ENCODE measurements around the gene BTK.
A peak's percentile ranks its signal among the peaks of the same experiment; 100 is the strongest.

The BTK gene

GRCh38 chrX:101357166-101357795 lies 28.7 kb downstream of the BTK start:
- Histone ChIP-seq H2BK120ac (ENCODE audit: insufficient read depth, low read length, poor library complexity) (no peak overlapping the region), H3K18ac (ENCODE audit: low read length) (no peak overlapping the region), H3K23ac (ENCODE audit: low read length) (no peak overlapping the region), H3K4me3 (ENCODE audit: low read depth, low read length) (no peak overlapping the region), H4K91ac (ENCODE audit: low read depth, low read length) (no peak overlapping the region), H3K4me2 (ENCODE audit: low read length) (no peak overlapping the region), H3K4ac (ENCODE audit: low read depth, low read length) (no peak overlapping the region), H2AFZ (ENCODE audit: insufficient read depth, low read length, poor library complexity) (no peak overlapping the region), H4K12ac (ENCODE audit: low read depth, low read length) (no peak overlapping the region), H3K9ac (ENCODE audit: low read length) (no peak overlapping the region), H3K79me2 (ENCODE audit: control insufficient read depth, insufficient read depth, low read length, poor library complexity) (no peaks in the 10 kb centered on the region), H3K4me1 (ENCODE audit: control insufficient read depth in 1 of 2, insufficient read depth in 2 of 2, low read length in 2 of 2) (peaks cover 5 to 6% of the 10 kb centered on the region in 2 experiments), H3K79me1 (ENCODE audit: low read length) (no peaks in the 10 kb centered on the region), H3K14ac (ENCODE audit: low read length) (no peak overlapping the region), H3K36me3 (ENCODE audit: control insufficient read depth in 1 of 2, insufficient read depth in 2 of 2, low read length in 2 of 2) (no peaks in the 10 kb centered on the region), H3K27me3 (ENCODE audit: insufficient read depth, low read length) (no peaks in the 10 kb centered on the region), H2BK5ac (ENCODE audit: low read depth, low read length, poor library complexity) (no peak overlapping the region), H2AK5ac (ENCODE audit: low read length) (no peak overlapping the region), H2BK12ac (ENCODE audit: low read length) (no peak overlapping the region), H3K27ac (ENCODE audit: low read depth, low read length) (no peak overlapping the region), H3K9me3 (ENCODE audit: insufficient read depth, low read depth, low read length) (no peaks in the 10 kb centered on the region), H4K8ac (ENCODE audit: low read depth, low read length) (no peak overlapping the region)
- DNase-seq, result peak in 1 of 2 donors; percentile 46
- no CpG with 5 or more reads among the region's 5 CpGs for WGBS (ENCODE audit: extremely low coverage, insufficient coverage, insufficient read length)

- Histone ChIP-seq H3K9me3 (ENCODE audit: insufficient read depth, low read depth, low read length) (no peaks in the 10 kb centered on the region), H3K4me1 (ENCODE audit: control insufficient read depth in 1 of 2, insufficient read depth in 2 of 2, low read length in 2 of 2) (no peaks in the 10 kb centered on the region), H2BK120ac (ENCODE audit: insufficient read depth, low read length, poor library complexity) (no peak overlapping the region), H3K23ac (ENCODE audit: low read length) (no peak overlapping the region), H2AFZ (ENCODE audit: insufficient read depth, low read length, poor library complexity) (no peak overlapping the region), H3K18ac (ENCODE audit: low read length) (no peak overlapping the region), H3K4ac (ENCODE audit: low read depth, low read length) (no peak overlapping the region), H4K12ac (ENCODE audit: low read depth, low read length) (no peak overlapping the region), H3K79me2 (ENCODE audit: control insufficient read depth, insufficient read depth, low read length, poor library complexity) (peaks cover 4% of the 10 kb centered on the region), H3K14ac (ENCODE audit: low read length) (no peak overlapping the region), H3K9ac (ENCODE audit: low read length) (peak overlapping the region; percentile 58), H4K91ac (ENCODE audit: low read depth, low read length) (no peak overlapping the region), H3K27ac (ENCODE audit: low read depth, low read length) (no peak overlapping the region), H3K4me3 (ENCODE audit: low read depth, low read length) (no peak overlapping the region), H2BK5ac (ENCODE audit: low read depth, low read length, poor library complexity) (no peak overlapping the region), H2BK12ac (ENCODE audit: low read length) (no peak overlapping the region), H3K4me2 (ENCODE audit: low read length) (peak overlapping the region; percentile 76), H3K79me1 (ENCODE audit: low read length) (peaks cover 5% of the 10 kb centered on the region), H3K36me3 (ENCODE audit: control insufficient read depth in 1 of 2, insufficient read depth in 2 of 2, low read length in 2 of 2) (peaks cover 0 to 1% of the 10 kb centered on the region in 2 experiments), H4K8ac (ENCODE audit: low read depth, low read length) (no peak overlapping the region), H2AK5ac (ENCODE audit: low read length) (no peak overlapping the region), H3K27me3 (ENCODE audit: insufficient read depth, low read length) (no peaks in the 10 kb centered on the region)
- DNase-seq, result no peak
- WGBS (ENCODE audit: extremely low coverage, insufficient coverage, insufficient read length), result no CpG with 5 or more reads among the region's 4 CpGs
These were observed 36.8 kb downstream of the BTK start for GRCh38 chrX:101349193-101349562.

GRCh38 chrX:101348452-101349192 lies 37.4 kb downstream of the BTK start, which contains the start of gene TIMM8A:
Gene TIMM8A (minus strand): TSS chrX:101348742. CDS start chrX:101348664, 78 bp downstream.
- H2BK12ac ChIP-seq (ENCODE audit: low read length), result no peak within 1 kb of the TSS
- H3K27me3 ChIP-seq (ENCODE audit: insufficient read depth, low read length), result no peaks in the 10 kb centered on the region
- peak within 1 kb of the TSS; percentile 100 for H3K9ac ChIP-seq (ENCODE audit: low read length)
- no peaks in the 10 kb centered on the region for H3K4me1 ChIP-seq (ENCODE audit: control insufficient read depth in 1 of 2, insufficient read depth in 2 of 2, low read length in 2 of 2)
- H2AFZ ChIP-seq (ENCODE audit: insufficient read depth, low read length, poor library complexity), result peak within 1 kb of the TSS; percentile 72
- no peaks in the 10 kb centered on the region for H3K9me3 ChIP-seq (ENCODE audit: insufficient read depth, low read depth, low read length)
- peak within 1 kb of the TSS; percentile 94 for H2BK120ac ChIP-seq (ENCODE audit: insufficient read depth, low read length, poor library complexity)
- H4K91ac ChIP-seq (ENCODE audit: low read depth, low read length), result peak within 1 kb of the TSS; percentile 87
- peaks cover 5% of the 10 kb centered on the region for H3K79me1 ChIP-seq (ENCODE audit: low read length)
- peak within 1 kb of the TSS; percentile 98 for H4K12ac ChIP-seq (ENCODE audit: low read depth, low read length)
- peak within 1 kb of the TSS; percentile 97 for H2BK5ac ChIP-seq (ENCODE audit: low read depth, low read length, poor library complexity)
- H3K14ac ChIP-seq (ENCODE audit: low read length), result peak within 1 kb of the TSS; percentile 97
- WGBS (ENCODE audit: extremely low coverage, insufficient coverage, insufficient read length), result no CpG with 5 or more reads among the region's 55 CpGs
- H3K23ac ChIP-seq (ENCODE audit: low read length), result no peak within 1 kb of the TSS
- H3K79me2 ChIP-seq (ENCODE audit: control insufficient read depth, insufficient read depth, low read length, poor library complexity), result peaks cover 4% of the 10 kb centered on the region
- peaks cover 0 to 1% of the 10 kb centered on the region in 2 experiments for H3K36me3 ChIP-seq (ENCODE audit: control insufficient read depth in 1 of 2, insufficient read depth in 2 of 2, low read length in 2 of 2)
- peak; percentile 59 to 68 for DNase-seq
- H3K4me3 ChIP-seq (ENCODE audit: low read depth, low read length), result peak within 1 kb of the TSS; percentile 97
- H3K4ac ChIP-seq (ENCODE audit: low read depth, low read length), result peak within 1 kb of the TSS; percentile 89
- H3K18ac ChIP-seq (ENCODE audit: low read length), result peak within 1 kb of the TSS; percentile 95
- peak within 1 kb of the TSS; percentile 97 for H4K8ac ChIP-seq (ENCODE audit: low read depth, low read length)
- H3K27ac ChIP-seq (ENCODE audit: low read depth, low read length), result peak within 1 kb of the TSS; percentile 89
- peak within 1 kb of the TSS; percentile 76 for H3K4me2 ChIP-seq (ENCODE audit: low read length)
- no peak within 1 kb of the TSS for H2AK5ac ChIP-seq (ENCODE audit: low read length)

GRCh38 chrX:101347859-101348451 lies 38.0 kb downstream of the BTK start:
- Histone ChIP-seq H3K18ac (ENCODE audit: low read length) (no peak overlapping the region), H2AK5ac (ENCODE audit: low read length) (no peak overlapping the region), H3K79me2 (ENCODE audit: control insufficient read depth, insufficient read depth, low read length, poor library complexity) (peaks cover 4% of the 10 kb centered on the region), H3K4ac (ENCODE audit: low read depth, low read length) (peak overlapping the region; percentile 89), H3K4me1 (ENCODE audit: control insufficient read depth in 1 of 2, insufficient read depth in 2 of 2, low read length in 2 of 2) (no peaks in the 10 kb centered on the region), H3K27me3 (ENCODE audit: insufficient read depth, low read length) (no peaks in the 10 kb centered on the region), H2BK5ac (ENCODE audit: low read depth, low read length, poor library complexity) (no peak overlapping the region), H3K9me3 (ENCODE audit: insufficient read depth, low read depth, low read length) (no peaks in the 10 kb centered on the region), H2AFZ (ENCODE audit: insufficient read depth, low read length, poor library complexity) (peak overlapping the region; percentile 45), H2BK120ac (ENCODE audit: insufficient read depth, low read length, poor library complexity) (no peak overlapping the region), H2BK12ac (ENCODE audit: low read length) (no peak overlapping the region), H3K27ac (ENCODE audit: low read depth, low read length) (no peak overlapping the region), H3K9ac (ENCODE audit: low read length) (peak overlapping the region; percentile 84), H3K4me2 (ENCODE audit: low read length) (peak overlapping the region; percentile 76), H4K91ac (ENCODE audit: low read depth, low read length) (no peak overlapping the region), H4K12ac (ENCODE audit: low read depth, low read length) (no peak overlapping the region), H3K23ac (ENCODE audit: low read length) (no peak overlapping the region), H3K4me3 (ENCODE audit: low read depth, low read length) (peak overlapping the region; percentile 97), H3K79me1 (ENCODE audit: low read length) (peaks cover 5% of the 10 kb centered on the region), H3K14ac (ENCODE audit: low read length) (no peak overlapping the region), H3K36me3 (ENCODE audit: control insufficient read depth in 1 of 2, insufficient read depth in 2 of 2, low read length in 2 of 2) (peaks cover 0 to 1% of the 10 kb centered on the region in 2 experiments), H4K8ac (ENCODE audit: low read depth, low read length) (peak overlapping the region; percentile 71)
- DNase-seq, result peak in 1 of 2 donors; percentile 31
- no CpG with 5 or more reads among the region's 14 CpGs for WGBS (ENCODE audit: extremely low coverage, insufficient coverage, insufficient read length)
